Chondrocyte (in vitro differentiated cells): ENCODE measurements around the gene FUT4. TPM values are rescaled to one million over a fixed set of nuclear protein-coding genes. Genes with fewer than 3 reads are reported as not detected.
A peak's percentile ranks its signal among the peaks of the same experiment; 100 is the strongest.

Source experiments
- DNase-seq: peaks from one replicate; pipeline ENCODE4 v3.0.0; 2021; ENCODE audit warnings: mixed read lengths, low spot score
- H3K27ac Mint-ChIP-seq: one replicate; pipeline ENCODE4 v1.8.0; 2021; ENCODE audit warnings: mild to moderate bottlenecking, moderate library complexity, mixed read lengths; ENCODE audit not compliant: unreplicated experiment
- H3K27me3 Mint-ChIP-seq: 2 replicates; pipeline ENCODE4 v1.8.0; 2021; ENCODE audit warnings: low read depth, mixed read lengths
- H3K36me3 Mint-ChIP-seq: 2 replicates; pipeline ENCODE4 v1.8.0; 2021; ENCODE audit warnings: low read depth, mixed read lengths
- H3K4me1 Mint-ChIP-seq: 2 replicates; pipeline ENCODE4 v1.8.0; 2021; ENCODE audit warnings: low read depth, mild to moderate bottlenecking, mixed read lengths
- H3K4me3 Mint-ChIP-seq: one replicate; pipeline ENCODE4 v1.8.0; 2021; ENCODE audit warnings: mild to moderate bottlenecking, moderate library complexity, mixed read lengths; ENCODE audit not compliant: unreplicated experiment
- H3K9me3 Mint-ChIP-seq: 2 replicates; pipeline ENCODE4 v1.8.0; 2021; ENCODE audit warnings: low read depth, mixed read lengths
- total RNA-seq: library from RNA; stranded (reverse); gene quantifications from 3 replicates; pipeline ENCODE4 v1.2.1, GENCODE V29; 2021
- TF ChIP-seq, protein P1 (sequence below): fragments of 200-600 bp; sonication (generic); IDR thresholded peaks from 2 replicates; pipeline ENCODE4 v1.5.0; 2021; ENCODE audit warnings: antibody characterized with exemption, mild to moderate bottlenecking, moderate library complexity

The FUT4 gene
- total RNA-seq, 1 donor from 2014 or later, result 7.7 TPM

DNA sequence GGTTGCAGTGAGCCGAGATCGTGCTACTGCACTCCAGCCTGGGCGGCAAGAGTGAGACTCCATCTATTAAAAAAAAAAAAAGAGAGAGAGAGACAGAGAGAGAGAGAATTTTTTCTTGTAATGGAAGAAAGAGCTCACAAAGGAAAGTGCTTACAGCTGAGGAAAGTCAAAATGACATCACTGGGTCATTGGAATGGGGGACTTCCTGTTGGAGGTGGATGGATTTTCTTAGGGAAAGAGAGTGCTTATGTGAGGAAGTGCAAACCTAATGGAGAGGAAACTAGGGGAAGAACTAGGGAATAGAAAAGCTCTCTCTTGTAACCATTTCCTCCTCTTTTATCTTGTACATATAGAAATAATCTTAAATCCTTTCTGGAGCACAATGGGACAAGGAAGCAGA, 17.1 kb downstream of the FUT4 start:
- Mint-ChIP-seq H3K4me1 (peaks cover 50% of the 10 kb centered on the region), H3K27me3 (no peaks in the 10 kb centered on the region), H3K27ac (no peak overlapping the region), H3K36me3 (no peaks in the 10 kb centered on the region), H3K4me3 (no peak overlapping the region), H3K9me3 (no peaks in the 10 kb centered on the region)
- no peak for DNase-seq
- TF ChIP-seq, protein P1, sequence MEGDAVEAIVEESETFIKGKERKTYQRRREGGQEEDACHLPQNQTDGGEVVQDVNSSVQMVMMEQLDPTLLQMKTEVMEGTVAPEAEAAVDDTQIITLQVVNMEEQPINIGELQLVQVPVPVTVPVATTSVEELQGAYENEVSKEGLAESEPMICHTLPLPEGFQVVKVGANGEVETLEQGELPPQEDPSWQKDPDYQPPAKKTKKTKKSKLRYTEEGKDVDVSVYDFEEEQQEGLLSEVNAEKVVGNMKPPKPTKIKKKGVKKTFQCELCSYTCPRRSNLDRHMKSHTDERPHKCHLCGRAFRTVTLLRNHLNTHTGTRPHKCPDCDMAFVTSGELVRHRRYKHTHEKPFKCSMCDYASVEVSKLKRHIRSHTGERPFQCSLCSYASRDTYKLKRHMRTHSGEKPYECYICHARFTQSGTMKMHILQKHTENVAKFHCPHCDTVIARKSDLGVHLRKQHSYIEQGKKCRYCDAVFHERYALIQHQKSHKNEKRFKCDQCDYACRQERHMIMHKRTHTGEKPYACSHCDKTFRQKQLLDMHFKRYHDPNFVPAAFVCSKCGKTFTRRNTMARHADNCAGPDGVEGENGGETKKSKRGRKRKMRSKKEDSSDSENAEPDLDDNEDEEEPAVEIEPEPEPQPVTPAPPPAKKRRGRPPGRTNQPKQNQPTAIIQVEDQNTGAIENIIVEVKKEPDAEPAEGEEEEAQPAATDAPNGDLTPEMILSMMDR, result no peak

DNA sequence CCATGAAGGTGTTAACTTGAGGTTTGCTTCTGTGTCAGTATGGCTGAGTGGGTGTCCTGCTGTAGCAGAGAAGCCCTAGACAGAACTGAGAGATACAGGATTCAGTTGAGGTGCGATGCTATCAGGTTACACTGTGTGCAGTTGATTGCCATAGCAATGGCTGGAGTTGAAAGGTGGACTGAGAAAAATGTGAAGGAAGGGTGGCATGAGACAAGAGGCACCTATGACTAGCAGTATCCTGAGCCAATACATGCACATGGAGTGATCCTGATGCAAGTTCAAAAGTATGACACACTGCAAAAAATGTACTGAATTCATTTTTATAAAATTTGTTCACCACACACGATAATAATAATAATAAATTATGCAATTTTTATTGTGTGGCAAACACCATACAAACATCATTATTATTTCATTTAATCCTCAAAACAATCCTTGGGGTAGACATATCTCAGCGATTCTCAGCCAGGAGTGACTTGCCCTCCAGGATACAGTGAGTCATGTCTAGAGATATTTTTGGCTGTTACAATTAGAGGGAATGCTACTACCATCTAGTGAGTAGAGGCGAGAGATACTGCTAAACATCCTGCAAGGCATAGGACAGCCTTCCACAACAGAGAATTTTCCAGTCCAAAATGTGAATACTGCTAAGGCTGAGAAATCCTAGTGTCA, 19.6 kb downstream of the FUT4 start:
- H3K9me3 Mint-ChIP-seq, result no peaks in the 10 kb centered on the region

GRCh38 chr11:94563848-94564467, 20.2 kb downstream of the FUT4 start:
- H3K4me3 Mint-ChIP-seq, result no peak overlapping the region
- H3K9me3 Mint-ChIP-seq, result no peaks in the 10 kb centered on the region
- no peak for DNase-seq
- H3K36me3 Mint-ChIP-seq, result no peaks in the 10 kb centered on the region
- H3K27me3 Mint-ChIP-seq, result no peaks in the 10 kb centered on the region
- H3K27ac Mint-ChIP-seq, result peak overlapping the region; percentile 97
- TF ChIP-seq, protein P1, result peak; percentile 46
- H3K4me1 Mint-ChIP-seq, result peaks cover 28% of the 10 kb centered on the region

More for the DNA sequence above, 19.6 kb downstream of the FUT4 start:
- Mint-ChIP-seq H3K4me3 (no peak overlapping the region), H3K27me3 (no peaks in the 10 kb centered on the region), H3K27ac (peak overlapping the region; percentile 97), H3K36me3 (no peaks in the 10 kb centered on the region), H3K4me1 (peaks cover 29% of the 10 kb centered on the region)
- DNase-seq, result no peak
- TF ChIP-seq, protein P1, result peak; percentile 80

GRCh38 chr11:94567181-94567670, 23.5 kb downstream of the FUT4 start, which contains the start of gene PIWIL4:
TSS of gene PIWIL4 (plus strand) at chr11:94567368. CDS start at chr11:94567519, 151 bp downstream.
- no peaks in the 10 kb centered on the region for H3K27me3 Mint-ChIP-seq
- H3K9me3 Mint-ChIP-seq, result no peaks in the 10 kb centered on the region
- H3K36me3 Mint-ChIP-seq, result peaks cover 1% of the 10 kb centered on the region
- no peak within 1 kb of the TSS for H3K27ac Mint-ChIP-seq
- no peak for DNase-seq
- peaks cover 18% of the 10 kb centered on the region for H3K4me1 Mint-ChIP-seq
- H3K4me3 Mint-ChIP-seq, result no peak within 1 kb of the TSS
- TF ChIP-seq, protein P1, result no peak

DNA sequence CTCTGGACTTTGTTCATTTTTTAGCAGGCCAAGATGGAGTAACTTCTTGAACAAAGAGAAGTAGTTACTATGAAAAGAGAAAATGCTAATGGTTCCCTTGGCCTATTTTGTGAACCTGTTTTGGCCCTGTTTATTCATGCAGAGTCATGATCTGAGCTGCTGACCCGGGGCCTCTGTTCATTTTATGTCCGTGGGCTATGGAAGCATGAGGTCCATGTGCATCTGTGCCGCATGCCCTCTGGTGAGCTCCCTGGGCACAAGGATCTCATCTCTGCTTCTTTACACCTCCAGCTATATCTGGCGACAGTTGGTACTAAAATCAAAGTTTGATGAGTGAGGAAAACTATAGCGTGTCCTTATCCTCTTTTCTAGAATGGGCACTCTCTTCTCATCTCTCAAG, 24.5 kb downstream of the FUT4 start:
- Mint-ChIP-seq H3K27ac (no peak overlapping the region), H3K36me3 (peaks cover 1% of the 10 kb centered on the region)
- DNase-seq, result no peak

More for the DNA sequence above, 24.5 kb downstream of the FUT4 start:
- no peaks in the 10 kb centered on the region for H3K27me3 Mint-ChIP-seq
- H3K9me3 Mint-ChIP-seq, result no peaks in the 10 kb centered on the region
- H3K4me1 Mint-ChIP-seq, result peaks cover 12% of the 10 kb centered on the region
- TF ChIP-seq, protein P1, result no peak
- H3K4me3 Mint-ChIP-seq, result no peak overlapping the region
